Fibroblast of skin of back (primary cell): ENCODE results near the gene ODAD2.

Experiments
- DNase-seq: peaks from one replicate; pipeline ENCODE4 v3.0.0-alpha.2; 2013

ODAD2 gene

GRCh38 chr10:27838901-27839300 is 160.0 kb downstream of the ODAD2 start:
- no peak for DNase-seq

GRCh38 chr10:27838361-27838760 is 160.5 kb downstream of the ODAD2 start:
- no peak for DNase-seq

GRCh38 chr10:27834476-27834875 is 164.4 kb downstream of the ODAD2 start:
- no peak for DNase-seq

- DNase-seq = no peak
Measured at GRCh38 chr10:27833792-27834191, 165.1 kb downstream of the ODAD2 start.

GRCh38 chr10:27832826-27833225 is 166.1 kb downstream of the ODAD2 start:
- DNase-seq = no peak

GRCh38 chr10:27826369-27826768 is 172.5 kb downstream of the ODAD2 start:
- DNase-seq = no peak

GRCh38 chr10:27822301-27822700 is 176.6 kb downstream of the ODAD2 start:
- peak; percentile 23 for DNase-seq

GRCh38 chr10:27820637-27821036 is 178.2 kb downstream of the ODAD2 start:
- DNase-seq = no peak

- DNase-seq = peak; percentile 4
Measured at GRCh38 chr10:27819781-27820531, 178.9 kb downstream of the ODAD2 start.

GRCh38 chr10:27816320-27816719 is 182.6 kb downstream of the ODAD2 start:
- no peak for DNase-seq

GRCh38 chr10:27815846-27816245 is 183.0 kb downstream of the ODAD2 start:
- no peak for DNase-seq

GRCh38 chr10:27815261-27815660 is 183.6 kb downstream of the ODAD2 start:
- no peak for DNase-seq

- no peak for DNase-seq
Measured at GRCh38 chr10:27805180-27805579, 193.7 kb downstream of the ODAD2 start.

GRCh38 chr10:27804136-27804535 is 194.7 kb downstream of the ODAD2 start:
- DNase-seq = no peak

- DNase-seq = no peak
Measured at GRCh38 chr10:27801171-27801785, 197.6 kb downstream of the ODAD2 start.

GRCh38 chr10:27799046-27799445 is 199.8 kb downstream of the ODAD2 start:
- DNase-seq = no peak

- peak; percentile 13 for DNase-seq
Measured at GRCh38 chr10:27794157-27794556, 204.7 kb downstream of the ODAD2 start.

- peak; percentile 45 for DNase-seq
Measured at GRCh38 chr10:27792216-27792615, 206.7 kb downstream of the ODAD2 start.

- no peak for DNase-seq
Measured at GRCh38 chr10:27784272-27784671, 214.6 kb downstream of the ODAD2 start.

GRCh38 chr10:27783660-27784059 is 215.2 kb downstream of the ODAD2 start:
- DNase-seq = peak; percentile 61

- DNase-seq = no peak
Measured at GRCh38 chr10:27779462-27780015, 219.3 kb downstream of the ODAD2 start.

GRCh38 chr10:27774831-27775230 is 224.0 kb downstream of the ODAD2 start:
- peak; percentile 3 for DNase-seq

GRCh38 chr10:27771231-27771630 is 227.6 kb downstream of the ODAD2 start:
- no peak for DNase-seq

GRCh38 chr10:27770181-27770580 is 228.7 kb downstream of the ODAD2 start:
- DNase-seq = no peak
